Activated naive CD4-positive, alpha-beta T cell treated with Interleukin-2 at 50 U/mL for 16 hours (primary cell): ENCODE data around the gene KCNJ8.
"Not testable (repeated sequence)": the region's sequence is repeated elsewhere in the genome, so short reads cannot be mapped to it uniquely, and the experiment has no call there.

ENCODE experiments used
- DNase-seq: peaks from one replicate; pipeline ENCODE4 v3.0.0-alpha.2; 2020

KCNJ8 gene

GRCh38 chr12:21782723-21783122 is 8.2 kb upstream of the KCNJ8 start:
- DNase-seq: not testable (repeated sequence)

GRCh38 chr12:21780786-21781185 is 6.3 kb upstream of the KCNJ8 start:
- no peak for DNase-seq

GRCh38 chr12:21776175-21776574 is 1.7 kb upstream of the KCNJ8 start:
- no peak for DNase-seq

- no peak for DNase-seq
These were observed 771 bp upstream of the KCNJ8 start for GRCh38 chr12:21775133-21775820.

- DNase-seq: no peak
These were observed 700 bp downstream of the KCNJ8 start for GRCh38 chr12:21773806-21774205.

GRCh38 chr12:21773263-21773741 is 1.2 kb downstream of the KCNJ8 start:
- no peak for DNase-seq

- no peak for DNase-seq
These were observed 3.2 kb downstream of the KCNJ8 start for GRCh38 chr12:21771311-21771710.

GRCh38 chr12:21769307-21769706 is 5.2 kb downstream of the KCNJ8 start:
- no peak for DNase-seq

- DNase-seq: no peak
These were observed 8.1 kb downstream of the KCNJ8 start for GRCh38 chr12:21766403-21766802.

GRCh38 chr12:21764950-21765349 is 9.6 kb downstream of the KCNJ8 start:
- DNase-seq: no peak

GRCh38 chr12:21764065-21764464 is 10.4 kb downstream of the KCNJ8 start:
- DNase-seq: no peak

GRCh38 chr12:21763531-21763930 is 11.0 kb downstream of the KCNJ8 start:
- no peak for DNase-seq

GRCh38 chr12:21759737-21760136 is 14.8 kb downstream of the KCNJ8 start:
- DNase-seq: no peak

GRCh38 chr12:21757735-21758134 is 16.8 kb downstream of the KCNJ8 start:
- no peak for DNase-seq

- no peak for DNase-seq
These were observed 17.8 kb downstream of the KCNJ8 start for GRCh38 chr12:21756699-21757098.

- no peak for DNase-seq
These were observed 23.0 kb downstream of the KCNJ8 start for GRCh38 chr12:21751517-21751916.

- no peak for DNase-seq
These were observed 29.2 kb downstream of the KCNJ8 start for GRCh38 chr12:21745258-21745657.

- no peak for DNase-seq
These were observed 43.4 kb downstream of the KCNJ8 start for GRCh38 chr12:21731144-21731543.

- DNase-seq: no peak
These were observed 48.8 kb downstream of the KCNJ8 start for GRCh38 chr12:21725731-21726130.

GRCh38 chr12:21718944-21719650 is 55.4 kb downstream of the KCNJ8 start:
- no peak for DNase-seq

- no peak for DNase-seq
These were observed 56.1 kb downstream of the KCNJ8 start for GRCh38 chr12:21718403-21718802.

- no peak for DNase-seq
These were observed 56.7 kb downstream of the KCNJ8 start for GRCh38 chr12:21717767-21718166.

- DNase-seq: no peak
These were observed 59.1 kb downstream of the KCNJ8 start for GRCh38 chr12:21715386-21715785.
